GM19468 (cell line): ENCODE measurements around the gene GLI1.
"Not testable (repeated sequence)": the region's sequence is repeated elsewhere in the genome, so short reads cannot be mapped to it uniquely, and the experiment has no call there.

Experiments
- ATAC-seq: cut with Tn5 transposase; IDR thresholded peaks from one replicate; pipeline ENCODE4 v1.9.1; 2021; ENCODE audit warnings: mild to moderate bottlenecking, moderate library complexity, moderate number of reproducible peaks; ENCODE audit not compliant: unreplicated experiment; ENCODE audit errors: extremely low read depth

Gene GLI1

DNA sequence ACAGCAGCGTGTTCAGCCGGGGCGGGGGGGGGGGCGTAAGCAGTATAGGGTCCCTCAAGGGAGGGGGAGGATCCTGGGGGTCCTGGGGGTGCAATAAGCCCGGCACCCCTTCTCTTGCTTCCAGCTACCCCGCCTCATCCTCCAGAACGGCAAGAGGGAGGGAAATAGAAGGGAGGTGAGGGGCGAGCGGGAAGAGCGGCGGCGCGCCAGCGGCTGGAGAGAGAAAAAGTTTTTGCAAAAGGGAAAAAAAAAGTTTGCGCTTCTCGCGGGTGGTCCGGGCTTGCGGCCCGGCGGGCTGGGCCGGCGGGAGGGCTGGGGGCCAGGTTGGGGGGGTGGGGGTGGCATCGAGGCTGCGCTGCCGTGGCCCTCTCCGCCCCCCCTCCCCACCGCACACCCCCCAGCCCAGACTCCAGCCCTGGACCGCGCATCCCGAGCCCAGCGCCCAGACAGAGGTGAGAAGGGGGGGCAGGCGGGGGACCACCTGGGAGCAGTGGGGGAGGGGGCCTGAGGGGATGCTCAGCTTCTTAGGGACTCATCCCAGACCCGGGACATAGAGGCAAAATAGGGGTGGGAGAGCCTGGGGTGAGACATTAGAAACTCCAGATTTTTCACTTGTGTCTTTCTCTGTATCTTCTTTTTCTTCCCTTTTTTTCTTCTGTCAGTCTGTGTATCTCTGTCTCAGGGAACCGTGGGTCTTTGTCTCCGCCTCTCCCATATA, at the start of gene GLI1:
TSS of gene GLI1 (plus strand) at position 36 of the 718 bp plus-strand sequence. CDS start 3,907 bp downstream, outside the sequence.
- no peak for ATAC-seq

DNA sequence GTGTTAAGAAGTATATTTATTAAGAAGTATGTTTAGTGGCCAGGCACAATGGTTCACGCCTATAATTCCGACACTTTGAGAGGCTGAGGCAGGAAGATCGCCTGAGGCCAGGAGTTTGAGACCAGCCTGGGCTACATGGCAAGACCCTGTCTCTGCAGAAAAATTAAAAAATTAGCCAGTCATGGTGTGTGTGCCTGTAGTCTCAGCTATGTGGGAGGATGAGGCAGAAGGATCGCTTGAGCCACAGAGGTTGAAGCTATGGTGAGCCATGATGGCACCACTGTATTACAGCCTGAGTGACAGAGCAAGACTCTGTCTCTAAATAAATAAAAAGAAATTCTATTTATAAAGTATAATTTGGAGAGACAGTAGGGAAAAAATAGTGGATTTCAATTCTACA, 49.1 kb upstream of the GLI1 start:
- ATAC-seq = no peak

DNA sequence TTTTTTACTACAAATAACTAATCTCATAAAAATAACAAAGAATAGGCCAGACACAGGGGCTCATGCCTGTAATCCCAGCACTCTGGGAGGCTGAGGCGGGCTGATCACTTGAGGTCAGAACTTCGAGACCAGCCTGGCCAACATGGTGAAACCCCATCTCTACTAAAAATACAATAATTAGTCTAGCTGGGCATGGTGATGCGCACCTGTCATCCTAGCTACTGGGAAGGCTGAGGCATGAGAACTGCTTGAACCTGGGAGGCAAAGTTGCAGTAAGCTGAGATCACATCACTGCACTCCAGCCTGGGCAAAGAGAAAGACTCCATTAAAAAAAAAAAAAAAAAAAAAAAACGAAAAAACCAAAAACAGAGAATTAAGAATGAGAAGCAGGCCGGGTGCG, 45.4 kb upstream of the GLI1 start:
- ATAC-seq = not testable (repeated sequence)

DNA sequence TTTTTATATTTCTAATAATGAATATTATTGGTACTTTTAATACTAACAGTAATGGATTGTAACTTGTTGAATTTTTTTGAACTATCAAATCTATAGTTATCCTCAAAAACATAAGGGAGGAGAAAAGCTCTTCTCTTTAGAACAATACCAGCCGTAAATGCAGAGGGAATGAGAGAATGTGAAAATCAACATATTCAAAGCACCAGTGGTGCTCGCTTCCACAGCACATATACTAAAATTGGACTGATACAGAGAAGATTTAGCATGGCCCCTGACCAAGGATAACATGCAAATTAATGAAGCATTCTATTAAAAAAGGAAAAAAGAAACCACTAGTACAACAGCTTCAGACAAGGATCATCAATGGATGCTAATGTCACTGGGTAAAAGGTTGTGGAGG, 44.5 kb upstream of the GLI1 start:
- no peak for ATAC-seq

DNA sequence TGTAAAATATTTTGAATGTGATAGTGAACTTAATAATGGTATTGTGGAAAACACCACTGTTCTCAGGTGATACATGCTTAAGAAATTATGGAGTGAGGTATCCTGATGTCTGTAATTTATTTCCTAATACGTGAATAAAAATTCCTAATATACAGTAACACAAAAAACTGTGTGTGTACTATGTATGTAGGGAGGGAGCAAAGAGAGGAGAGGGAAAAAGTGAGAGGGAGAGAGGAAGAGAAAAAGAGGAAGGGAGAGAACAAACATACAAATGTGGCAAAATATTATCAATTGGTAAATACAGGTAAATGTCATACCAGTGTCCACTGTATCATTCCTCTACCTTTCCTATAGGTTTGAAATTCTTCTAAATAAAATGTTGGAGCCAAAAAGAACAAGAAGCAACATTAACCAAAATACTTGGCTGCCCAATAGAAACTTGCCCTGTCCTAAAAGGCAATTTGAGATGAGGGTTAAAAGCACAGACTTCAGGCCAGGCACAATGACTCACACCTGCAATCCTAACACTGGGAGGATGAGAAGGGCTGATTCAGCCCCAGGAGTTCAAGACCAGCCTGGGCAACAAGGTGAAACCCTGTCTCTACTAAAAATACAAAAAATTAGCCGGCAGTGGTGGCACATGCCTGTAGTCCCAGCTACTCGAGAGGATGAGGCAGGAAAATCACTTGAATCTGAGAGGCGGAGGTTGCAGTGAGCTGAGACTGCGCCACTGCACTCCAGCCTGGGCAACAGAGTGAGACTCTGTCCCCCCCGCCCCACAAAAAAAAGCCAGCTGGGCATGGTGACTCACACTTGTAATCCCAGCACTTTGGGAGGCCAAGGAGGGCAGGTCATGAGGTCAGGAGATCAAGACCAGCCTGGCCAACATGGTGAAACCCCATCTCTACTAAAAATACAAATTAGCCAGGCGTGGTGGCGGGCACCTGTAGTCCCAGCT, 43.3 kb upstream of the GLI1 start:
- no peak for ATAC-seq

DNA sequence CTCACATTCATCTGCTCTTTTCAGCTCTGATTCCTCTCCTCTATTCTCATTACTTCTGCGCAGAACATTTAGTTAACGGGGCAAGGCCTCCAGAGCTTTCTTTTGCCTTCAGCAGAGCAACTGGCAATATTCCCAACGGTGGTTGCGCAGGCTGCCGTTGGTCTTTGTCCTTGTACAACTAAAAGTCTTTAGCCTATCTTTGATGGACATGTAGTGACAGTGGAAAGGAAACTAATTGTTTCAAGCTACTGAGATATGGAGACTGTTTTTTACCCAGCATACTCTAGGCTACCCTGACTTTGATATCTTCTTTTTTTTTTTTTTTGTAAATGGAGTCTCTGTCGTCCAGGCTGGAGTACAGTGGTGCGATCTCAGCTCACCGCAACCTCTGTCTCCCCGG, 41.3 kb upstream of the GLI1 start:
- no peak for ATAC-seq

DNA sequence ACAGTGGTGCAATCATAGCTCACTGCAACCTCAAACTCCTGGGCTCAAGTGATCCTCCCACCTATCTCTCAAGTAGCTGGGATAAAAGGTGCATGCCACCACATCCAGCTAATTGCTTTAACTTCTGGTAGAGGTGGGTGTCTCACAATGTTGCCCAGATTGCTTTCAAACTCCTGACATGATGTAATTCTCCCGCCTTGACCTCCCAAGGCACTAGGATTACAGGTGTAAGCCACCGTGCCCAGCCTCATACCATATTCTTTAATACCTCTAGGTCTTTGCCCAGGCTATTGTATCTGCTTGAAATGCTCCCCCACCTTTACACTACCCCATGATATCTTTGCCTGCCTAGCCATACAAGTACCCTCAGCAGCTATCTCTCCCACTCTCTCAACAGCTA, 40.1 kb upstream of the GLI1 start:
- ATAC-seq = no peak

DNA sequence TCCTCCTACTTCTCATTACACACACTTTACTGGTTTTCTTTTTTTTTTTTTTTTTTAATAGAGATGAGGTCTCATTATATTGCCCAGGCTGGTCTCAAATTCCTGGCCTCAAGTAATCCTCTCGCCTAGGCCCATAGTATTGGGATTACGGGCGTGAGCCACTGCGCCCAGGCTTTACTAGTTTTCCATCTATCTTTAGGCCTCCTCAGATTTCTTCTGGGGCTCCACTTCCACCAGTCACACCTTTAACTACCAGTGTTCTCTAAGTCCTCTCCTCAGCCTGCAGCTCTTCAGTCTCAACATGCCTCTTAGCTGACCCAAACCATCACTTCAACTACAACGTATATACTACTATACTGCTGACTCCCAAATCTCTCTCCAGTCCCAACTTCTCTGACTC, 39.1 kb upstream of the GLI1 start:
- no peak for ATAC-seq

DNA sequence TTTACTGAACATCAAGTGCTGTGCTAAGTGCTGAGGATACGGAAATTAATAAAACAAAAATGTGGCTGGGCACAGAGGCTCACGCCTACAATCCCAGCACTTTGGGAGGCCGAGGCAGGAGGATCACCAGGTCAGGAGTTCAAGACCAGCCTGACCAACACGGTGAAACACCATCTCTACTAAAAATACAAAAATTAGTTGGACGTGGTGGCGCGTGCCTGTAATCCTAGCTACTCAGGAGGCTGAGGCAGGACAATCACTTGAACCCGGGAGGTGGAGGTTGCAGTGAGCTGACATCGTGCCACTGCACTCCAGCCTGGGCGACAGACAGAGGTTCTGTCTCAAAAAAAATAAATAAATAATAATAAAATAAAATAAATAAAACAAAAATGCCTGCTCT, 32.6 kb upstream of the GLI1 start:
- not testable (repeated sequence) for ATAC-seq

DNA sequence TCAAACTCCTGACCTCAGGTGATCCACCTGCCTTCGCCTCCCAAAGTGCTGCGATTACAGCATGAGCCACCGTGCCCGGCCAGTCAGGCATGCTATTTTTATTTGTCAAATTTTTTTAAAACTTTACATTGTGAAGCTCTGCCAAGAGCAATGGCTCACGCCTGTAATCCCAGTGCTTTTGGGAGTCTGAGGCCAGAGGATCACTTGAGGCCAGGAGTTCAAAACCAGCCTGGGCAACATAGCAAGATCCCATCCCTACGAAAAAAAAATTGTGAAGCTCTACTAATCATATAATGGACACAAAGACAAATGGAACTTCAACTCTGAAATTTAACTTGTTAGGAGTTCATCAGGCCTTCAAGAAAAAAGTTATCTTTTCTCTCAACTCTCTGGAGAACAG, 30.6 kb upstream of the GLI1 start:
- no peak for ATAC-seq

DNA sequence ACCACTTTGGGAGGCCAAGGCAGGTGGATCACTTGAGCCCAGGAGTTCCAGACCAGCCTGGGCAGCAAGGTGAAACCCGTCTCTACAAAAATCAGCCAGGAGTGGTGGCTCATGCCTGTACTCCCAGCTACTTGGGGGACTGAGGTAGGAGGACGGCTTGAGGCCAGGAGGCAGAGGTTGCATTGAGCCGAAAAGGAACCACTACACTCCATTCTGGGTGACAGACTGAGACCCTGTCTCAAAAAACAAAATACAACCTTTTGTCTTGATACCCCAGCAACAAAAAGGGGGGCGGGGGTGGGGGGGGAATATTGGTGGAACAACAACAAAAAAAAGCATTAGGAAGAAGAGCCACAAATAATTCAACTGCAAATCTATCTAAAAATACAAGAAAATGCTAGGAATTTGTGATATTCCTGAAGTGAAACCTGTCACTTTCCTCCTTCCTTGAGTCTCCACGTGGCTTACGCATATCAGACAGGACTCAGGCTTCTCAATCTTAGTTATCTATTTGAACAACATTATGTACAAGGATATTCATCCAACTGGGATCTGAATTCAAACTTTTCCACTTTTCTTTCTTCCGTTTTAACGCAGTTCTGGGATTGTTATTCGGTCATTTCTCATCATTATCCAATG, 30.0 kb upstream of the GLI1 start:
- no peak for ATAC-seq

DNA sequence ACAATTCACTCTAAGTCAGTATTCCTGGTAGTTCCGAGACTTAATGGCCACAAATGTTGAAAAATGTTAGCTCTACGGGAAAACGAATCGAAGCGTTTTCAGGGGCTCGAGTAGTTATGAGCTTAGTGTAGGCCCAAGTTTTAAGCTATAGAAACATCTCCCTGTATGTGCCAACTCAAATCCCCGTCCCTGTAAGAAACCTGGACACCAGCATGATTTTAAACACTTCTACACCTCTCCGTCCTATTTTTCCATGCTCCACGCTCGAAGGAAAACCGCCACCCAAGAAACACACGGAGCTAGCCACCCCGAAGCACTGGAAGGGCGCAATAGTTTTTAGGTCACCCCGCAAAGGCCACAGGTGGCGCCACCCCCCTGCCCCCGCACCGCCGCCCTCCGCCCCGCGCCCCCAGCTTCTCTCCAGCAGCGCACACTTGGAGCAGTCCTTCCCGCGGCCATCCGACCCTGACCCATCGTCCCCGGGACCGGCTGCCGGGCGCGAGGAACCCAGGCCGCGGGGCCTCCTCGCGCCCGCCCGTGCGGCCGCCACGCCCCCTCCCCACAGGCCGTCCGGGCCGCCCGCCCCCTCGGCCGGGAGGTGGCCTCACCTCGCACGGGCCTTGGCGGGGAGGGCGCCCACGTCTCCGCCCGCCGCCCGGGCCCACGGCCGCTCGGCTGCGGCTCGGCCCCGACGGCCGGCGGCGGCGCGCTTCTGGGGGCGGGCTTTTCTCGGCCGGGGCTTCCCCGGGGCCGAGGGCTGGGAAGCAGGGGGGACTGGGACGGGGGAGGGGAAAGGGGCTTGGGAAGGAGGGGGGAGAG, 29.3 kb upstream of the GLI1 start:
- ATAC-seq = no peak

DNA sequence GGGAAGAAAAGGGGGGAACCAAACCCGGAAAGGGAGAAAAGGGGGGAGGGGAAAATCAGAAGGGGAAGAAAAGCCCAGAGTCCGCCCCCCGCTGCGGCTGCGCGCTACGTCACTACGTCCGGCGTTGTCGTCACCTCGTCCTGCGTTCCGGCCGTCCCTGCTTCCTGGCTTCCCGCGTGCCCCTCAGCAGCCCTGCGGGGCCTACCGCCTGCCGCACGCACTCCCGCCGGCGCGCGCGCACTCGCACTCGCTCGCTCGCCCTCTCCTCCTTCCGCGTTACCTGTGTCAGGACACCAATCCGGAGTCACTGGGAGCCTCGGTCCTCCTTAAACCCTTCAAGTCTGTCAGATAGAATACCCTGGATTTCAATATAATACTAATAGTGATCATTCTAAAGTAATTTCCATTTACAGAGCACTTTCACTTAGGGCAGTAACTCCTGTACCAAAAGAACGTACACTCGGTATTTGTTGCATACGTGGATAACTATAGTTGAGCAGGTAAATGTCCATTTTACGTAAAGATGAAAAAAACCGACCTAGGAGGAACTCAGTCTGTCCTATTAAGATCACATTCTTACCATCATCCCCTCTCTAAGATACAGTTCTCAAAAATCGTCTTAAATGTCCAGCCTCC, 28.5 kb upstream of the GLI1 start, which contains the start of gene R3HDM2:
TSS of gene R3HDM2 (minus strand) at position 113 of the 636 bp plus-strand sequence. CDS start 120,615 bp downstream, outside the sequence.
- ATAC-seq = peak; percentile 89

DNA sequence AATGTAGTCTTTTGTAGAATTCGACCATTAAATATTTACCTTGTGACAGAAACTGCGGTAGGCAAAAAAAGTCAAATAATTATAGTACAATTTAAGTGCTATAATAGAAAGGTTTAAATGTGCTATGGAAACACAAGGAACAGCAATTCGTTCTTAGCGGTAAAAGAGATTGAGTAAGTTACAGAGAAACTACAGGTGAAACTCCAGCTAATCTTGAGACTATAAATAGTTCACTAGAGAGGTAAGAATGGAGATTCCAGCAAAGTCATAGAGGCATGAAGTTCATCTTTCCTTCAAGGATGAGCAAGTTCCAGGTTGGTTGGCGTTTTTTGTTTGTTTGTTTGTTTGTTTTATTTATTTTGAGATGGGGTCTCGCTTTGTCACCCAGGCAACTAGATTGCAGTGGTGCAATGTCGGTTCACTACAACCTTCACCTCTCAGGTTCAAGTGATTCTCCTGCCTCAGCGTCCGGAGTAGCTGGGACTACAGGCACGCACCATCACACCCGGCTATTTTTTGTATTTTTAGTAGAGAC, 27.9 kb upstream of the GLI1 start:
- no peak for ATAC-seq

DNA sequence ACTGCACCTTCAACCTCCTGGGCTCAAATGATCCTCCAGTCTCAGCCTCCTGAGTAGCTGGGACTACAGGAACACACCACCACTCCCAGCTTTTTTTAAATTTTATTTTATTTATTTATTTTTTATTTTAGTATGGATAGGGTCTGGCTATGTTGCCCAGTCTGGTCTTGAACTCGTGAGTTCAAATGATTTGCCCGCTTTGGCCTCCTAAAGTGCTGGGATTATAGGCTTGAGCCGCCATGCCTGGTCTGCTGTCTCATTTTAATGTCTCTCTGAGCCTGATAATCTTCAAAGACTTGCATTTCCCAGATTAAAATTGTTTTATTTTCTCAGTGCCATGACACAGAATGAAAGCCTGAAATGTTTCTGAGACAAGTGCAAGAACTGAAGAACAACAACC, 26.2 kb upstream of the GLI1 start:
- no peak for ATAC-seq

DNA sequence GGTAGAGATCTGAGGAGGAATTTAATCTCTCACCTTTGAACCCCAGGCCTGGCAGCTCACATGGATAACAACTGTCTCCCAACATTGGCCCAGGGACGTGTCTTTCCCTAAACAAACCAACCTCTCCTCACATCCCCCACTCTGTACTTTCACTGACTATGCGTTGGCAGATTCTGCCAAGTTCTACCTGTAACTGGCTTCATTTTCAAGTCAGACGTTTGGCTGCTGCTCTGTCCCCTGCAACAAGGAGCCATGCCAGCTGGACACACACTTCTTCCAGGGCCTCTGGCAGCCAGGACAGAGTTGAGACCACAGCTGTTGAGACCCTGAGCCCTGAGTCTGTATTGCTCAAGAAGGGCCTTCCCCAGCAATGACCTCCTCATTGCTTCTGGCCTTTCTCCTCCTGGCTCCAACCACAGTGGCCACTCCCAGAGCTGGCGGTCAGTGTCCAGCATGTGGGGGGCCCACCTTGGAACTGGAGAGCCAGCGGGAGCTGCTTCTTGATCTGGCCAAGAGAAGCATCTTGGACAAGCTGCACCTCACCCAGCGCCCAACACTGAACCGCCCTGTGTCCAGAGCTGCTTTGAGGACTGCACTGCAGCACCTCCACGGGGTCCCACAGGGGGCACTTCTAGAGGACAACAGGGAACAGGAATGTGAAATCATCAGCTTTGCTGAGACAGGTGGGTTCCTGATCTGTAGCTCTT, 24.9 kb upstream of the GLI1 start, which contains the start of gene INHBC:
TSS of gene INHBC (plus strand) at position 268 of the 707 bp plus-strand sequence. CDS start at position 371, 103 bp downstream.
- no peak for ATAC-seq

DNA sequence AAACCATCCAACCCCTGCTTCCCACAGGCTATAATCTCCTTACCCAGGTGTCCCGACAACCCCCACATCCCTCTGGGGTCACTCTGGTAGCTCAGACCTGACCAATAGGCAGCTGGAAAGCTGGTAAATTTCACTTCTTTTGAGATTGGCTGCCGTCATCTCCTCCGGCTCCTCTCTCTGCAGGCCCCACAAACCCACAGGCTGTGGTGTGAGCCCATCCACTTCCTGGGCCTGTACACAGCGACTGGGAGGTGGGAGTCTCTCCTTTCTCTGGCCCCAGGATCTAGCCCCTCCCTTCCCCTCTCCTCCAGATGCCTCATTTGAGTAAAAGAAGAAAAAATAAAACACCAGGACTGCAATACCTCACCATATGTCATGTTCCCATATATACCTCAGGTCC, 24.3 kb upstream of the GLI1 start:
- ATAC-seq = no peak

DNA sequence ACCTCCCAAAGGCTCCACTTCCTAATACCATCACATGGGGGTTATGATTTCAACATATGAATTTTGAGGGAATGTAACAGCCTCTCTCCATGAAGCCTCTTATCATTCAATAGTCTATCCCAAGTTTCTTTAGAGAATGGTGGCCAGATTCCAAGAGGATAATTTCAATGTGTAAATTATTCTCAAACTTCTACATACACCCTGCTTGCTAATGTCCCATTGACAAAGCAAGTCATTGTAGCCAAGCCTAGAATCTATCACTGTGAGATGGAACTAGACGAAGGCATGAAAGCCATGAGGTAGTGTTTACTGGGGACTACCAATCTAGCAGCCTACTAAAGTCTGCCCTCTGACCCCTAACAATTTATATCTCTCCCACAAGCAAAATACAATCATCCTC, 21.2 kb upstream of the GLI1 start:
- no peak for ATAC-seq
